Epithelial cell of proximal tubule (primary cell): ENCODE data around the gene CYP2S1. TPM values are rescaled to one million over a fixed set of nuclear protein-coding genes. Genes with fewer than 3 reads are reported as not detected.
"Not testable (repeated sequence)": the region's sequence is repeated elsewhere in the genome, so short reads cannot be mapped to it uniquely, and the experiment has no call there.

Source experiments
- DNase-seq: peaks from one replicate; pipeline ENCODE4 v3.0.0-alpha.2; 2011; ENCODE audit warnings: low read depth
- H3K4me3 ChIP-seq: 2 replicates; pipeline ENCODE4 v1.5.1; 2011; ENCODE audit warnings: low read depth, mild to moderate bottlenecking, low read length
- CTCF ChIP-seq: conservative IDR thresholded peaks from 2 replicates; pipeline ENCODE4 v1.5.1; 2012; ENCODE audit warnings: low read depth, mild to moderate bottlenecking, low read length
- total RNA-seq: library from RNA; depleted of rRNA; stranded (reverse); fragments of >200 nt; gene quantifications from 2 replicates; pipeline ENCODE4 v1.2.3, GENCODE V29; 2015

CYP2S1 gene
- total RNA-seq, 1 donor from 2014 or later = 24.7 TPM

- no peak for DNase-seq
- no peak for TF ChIP-seq CTCF
- no peak overlapping the region for H3K4me3 ChIP-seq
Observed at GRCh38 chr19:41228486-41228885, 35.5 kb downstream of the CYP2S1 start.

- DNase-seq, H3K4me3 ChIP-seq: not testable (repeated sequence)
Observed at GRCh38 chr19:41229338-41229737, 36.3 kb downstream of the CYP2S1 start.

GRCh38 chr19:41230067-41230857 is 37.2 kb downstream of the CYP2S1 start:
- no peak for TF ChIP-seq CTCF
- H3K4me3 ChIP-seq = no peak overlapping the region
- DNase-seq = no peak

- H3K4me3 ChIP-seq = no peak overlapping the region
- no peak for DNase-seq
- TF ChIP-seq CTCF = no peak
Observed at GRCh38 chr19:41232686-41233085, 39.7 kb downstream of the CYP2S1 start.

GRCh38 chr19:41233748-41234240 is 40.8 kb downstream of the CYP2S1 start:
- H3K4me3 ChIP-seq = no peak overlapping the region
- no peak for DNase-seq
- no peak for TF ChIP-seq CTCF

GRCh38 chr19:41234512-41235168 is 41.6 kb downstream of the CYP2S1 start:
- H3K4me3 ChIP-seq = no peak overlapping the region
- no peak for TF ChIP-seq CTCF
- DNase-seq = no peak

- no peak for DNase-seq
- no peak for TF ChIP-seq CTCF
Observed at GRCh38 chr19:41235480-41235879, 42.5 kb downstream of the CYP2S1 start.

More at GRCh38 chr19:41235480-41235879, 42.5 kb downstream of the CYP2S1 start:
- no peak overlapping the region for H3K4me3 ChIP-seq
